Endodermal cell (in vitro differentiated cells): ENCODE data around the gene CHN2. TPM values are rescaled to one million over a fixed set of nuclear protein-coding genes. Genes with fewer than 3 reads are reported as not detected.

Experiments
- DNase-seq: peaks from one replicate; pipeline ENCODE4 v3.0.0-alpha.2; 2017
- H3K27ac ChIP-seq: 2 replicates; pipeline ENCODE4 v1.5.1; 2013; ENCODE audit warnings: mild to moderate bottlenecking, low read depth, low read length, moderate library complexity
- H3K27me3 ChIP-seq: 2 replicates; pipeline ENCODE4 v1.6.1; 2013; ENCODE audit warnings: mild to moderate bottlenecking, low read length, moderate library complexity; ENCODE audit not compliant: insufficient read depth, control insufficient read depth, poor library complexity, severe bottlenecking
- H3K36me3 ChIP-seq: 2 replicates; pipeline ENCODE4 v1.7.0; 2013; ENCODE audit warnings: mild to moderate bottlenecking, low read length, moderate library complexity; ENCODE audit not compliant: control insufficient read depth, insufficient read depth
- H3K4me1 ChIP-seq: one replicate; pipeline ENCODE4 v1.7.0; 2013; ENCODE audit warnings: low read length; ENCODE audit not compliant: control insufficient read depth, insufficient read depth
- H3K4me3 ChIP-seq: 2 replicates; pipeline ENCODE4 v1.5.1; 2013; ENCODE audit warnings: mild to moderate bottlenecking, low read length, moderate library complexity
- H3K9ac ChIP-seq: 2 replicates; pipeline ENCODE4 v1.6.1; 2013; ENCODE audit warnings: mild to moderate bottlenecking, low read length, moderate library complexity; ENCODE audit not compliant: poor library complexity, severe bottlenecking; ENCODE audit errors: extremely low read depth
- H3K9me3 ChIP-seq: 2 replicates; pipeline ENCODE4 v1.6.1; 2013; ENCODE audit warnings: mild to moderate bottlenecking, low read length, moderate library complexity; ENCODE audit not compliant: control insufficient read depth
- H3K27ac Mint-ChIP-seq: 2 replicates; pipeline ENCODE4 v1.8.0; 2020; ENCODE audit warnings: mixed read lengths
- H3K27me3 Mint-ChIP-seq: 2 replicates; pipeline ENCODE4 v1.8.0; 2021; ENCODE audit warnings: mild to moderate bottlenecking, mixed read lengths; ENCODE audit not compliant: insufficient read depth
- H3K36me3 Mint-ChIP-seq: 2 replicates; pipeline ENCODE4 v1.8.0; 2020; ENCODE audit warnings: low read depth, mixed read lengths
- H3K4me1 Mint-ChIP-seq: 2 replicates; pipeline ENCODE4 v1.8.0; 2020; ENCODE audit warnings: mixed read lengths
- H3K4me3 Mint-ChIP-seq: 2 replicates; pipeline ENCODE4 v1.8.0; 2020; ENCODE audit warnings: mild to moderate bottlenecking, moderate library complexity, mixed read lengths
- H3K9me3 Mint-ChIP-seq: 2 replicates; pipeline ENCODE4 v1.8.0; 2020; ENCODE audit warnings: mild to moderate bottlenecking, mixed read lengths
- CTCF ChIP-seq: fragments of 200-600 bp; sonication (generic); conservative IDR thresholded peaks from 2 replicates; pipeline ENCODE4 v1.5.0; 2021; ENCODE audit warnings: antibody characterized with exemption, mild to moderate bottlenecking
- WGBS, 2 experiments: methylation state at CpG; one replicate each; pipeline versions ENCODE4 v1.1.5 to v1.1.7; 2013; ENCODE audit warnings: missing lambda C conversion rate in 2 of 2, mixed read lengths in 1 of 2; ENCODE audit not compliant: insufficient coverage in 1 of 2, insufficient read length in 1 of 2; 5-methylcytosine and 5-hydroxymethylcytosine counted together
- total RNA-seq, 2 donors: library from RNA; stranded (reverse); fragmentation: NEBNext Ultra II Directional in 1 of 2; extraction: Animal tissue kit (Norgen Biotek cat#: 25700) in 1 of 2; gene quantifications; 2 replicates in 1 of 2; 3 replicates in 1 of 2; pipeline ENCODE4 v1.2.1, GENCODE V29; 2021

CHN2 gene
- total RNA-seq, 2 donors from 2014 or later = 14.0 to 14.1 TPM

DNA sequence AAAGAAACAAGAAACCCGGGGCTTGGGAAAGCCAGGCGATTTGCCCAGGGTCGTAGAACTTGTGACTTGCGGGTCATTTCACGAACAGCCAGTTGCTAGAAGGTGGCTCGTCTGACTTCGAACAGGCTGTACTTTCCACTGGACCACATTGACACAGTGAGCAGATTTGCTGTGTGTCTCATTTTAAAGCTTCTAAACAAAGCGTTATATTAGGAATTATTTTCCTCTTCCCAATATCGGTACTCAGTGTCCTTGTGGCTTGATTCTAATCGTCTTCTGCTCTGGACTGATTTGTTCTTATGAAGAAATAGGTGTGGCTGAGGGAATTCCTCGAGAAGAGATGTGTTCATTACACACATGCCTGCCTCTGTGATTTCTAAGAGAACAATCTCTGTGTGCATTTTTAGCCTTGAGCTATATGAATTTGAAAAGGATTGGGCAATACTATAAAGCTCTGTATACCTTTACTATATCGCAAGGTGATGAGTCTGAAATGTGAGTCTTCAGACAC lies 219.1 kb downstream of the CHN2 start:
- no peak for DNase-seq
- Histone ChIP-seq H3K9me3 (no peaks in the 10 kb centered on the region), H3K27me3 (no peaks in the 10 kb centered on the region), H3K4me1 (no peaks in the 10 kb centered on the region), H3K4me3 (no peak overlapping the region), H3K27ac (no peak overlapping the region), H3K36me3 (no peaks in the 10 kb centered on the region), H3K9ac (no peak overlapping the region)
- Mint-ChIP-seq H3K27me3 (no peaks in the 10 kb centered on the region), H3K9me3 (no peaks in the 10 kb centered on the region), H3K4me3 (no peak overlapping the region), H3K36me3 (no peaks in the 10 kb centered on the region), H3K27ac (no peak overlapping the region), H3K4me1 (no peaks in the 10 kb centered on the region)
- no peak for TF ChIP-seq CTCF
- 97 to 98% methylated on average over 12 of the region's 12 CpGs for WGBS, 2 experiments

DNA sequence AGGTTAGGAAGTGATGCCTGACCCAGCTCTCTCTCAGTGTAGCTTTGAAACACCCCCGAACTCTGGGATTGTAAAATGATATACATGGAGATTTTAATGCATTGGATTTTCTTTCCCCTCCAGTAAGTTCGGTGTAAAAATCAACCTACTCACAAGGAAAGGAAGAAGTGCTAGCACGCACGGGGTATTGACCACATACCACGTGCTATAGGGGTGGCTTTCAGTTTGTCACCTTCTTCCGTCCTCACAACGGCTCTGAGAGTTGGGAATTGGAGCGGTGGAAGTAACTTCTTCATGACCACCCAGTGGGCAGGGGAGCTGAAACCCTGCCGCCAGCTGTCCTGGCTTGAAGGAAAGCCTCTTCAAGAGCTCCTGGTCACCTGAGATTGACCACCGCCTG lies 219.6 kb downstream of the CHN2 start:
- Histone ChIP-seq H3K4me1 (no peaks in the 10 kb centered on the region), H3K27me3 (no peaks in the 10 kb centered on the region), H3K9me3 (no peaks in the 10 kb centered on the region), H3K36me3 (no peaks in the 10 kb centered on the region), H3K27ac (no peak overlapping the region), H3K4me3 (no peak overlapping the region), H3K9ac (no peak overlapping the region)
- DNase-seq = no peak
- TF ChIP-seq CTCF = no peak
- WGBS, 2 experiments = 94 to 98% methylated on average over 8 to 10 of the region's 10 CpGs
- no peak overlapping the region for H3K27ac Mint-ChIP-seq
- no peaks in the 10 kb centered on the region for H3K9me3 Mint-ChIP-seq
- no peak overlapping the region for H3K4me3 Mint-ChIP-seq
- H3K27me3 Mint-ChIP-seq = no peaks in the 10 kb centered on the region
- H3K4me1 Mint-ChIP-seq = no peaks in the 10 kb centered on the region
- H3K36me3 Mint-ChIP-seq = no peaks in the 10 kb centered on the region

DNA sequence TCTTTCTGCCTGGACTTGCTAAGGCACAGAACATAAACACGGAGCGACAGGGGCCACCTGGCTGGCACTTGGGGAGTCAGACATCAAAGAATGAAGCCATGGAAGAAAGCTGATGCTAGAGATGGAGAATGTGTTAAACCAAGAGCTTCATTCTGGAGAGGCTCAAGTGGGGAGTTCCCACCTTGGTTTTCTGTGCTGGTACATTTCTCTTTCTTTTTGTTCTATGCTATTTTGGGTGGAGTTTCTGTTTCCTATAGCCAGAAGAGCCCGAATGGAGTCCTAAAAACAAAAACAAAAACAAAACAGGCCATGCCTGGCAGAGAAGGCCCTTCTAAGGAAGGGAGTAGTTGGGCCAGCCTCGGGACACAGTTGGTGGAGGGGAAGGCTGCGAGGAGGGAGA lies 220.6 kb downstream of the CHN2 start:
- Mint-ChIP-seq H3K27me3 (no peaks in the 10 kb centered on the region), H3K27ac (peak overlapping the region; percentile 35), H3K36me3 (no peaks in the 10 kb centered on the region), H3K4me3 (no peak overlapping the region), H3K4me1 (no peaks in the 10 kb centered on the region), H3K9me3 (no peaks in the 10 kb centered on the region)
- 92 to 100% methylated on average over 2 to 5 of the region's 5 CpGs for WGBS, 2 experiments
- H3K4me1 ChIP-seq = no peaks in the 10 kb centered on the region
- no peak overlapping the region for H3K4me3 ChIP-seq
- H3K27me3 ChIP-seq = no peaks in the 10 kb centered on the region
- no peak for DNase-seq
- no peaks in the 10 kb centered on the region for H3K36me3 ChIP-seq
- TF ChIP-seq CTCF = no peak
- H3K27ac ChIP-seq = no peak overlapping the region
- no peak overlapping the region for H3K9ac ChIP-seq
- no peaks in the 10 kb centered on the region for H3K9me3 ChIP-seq
